Stimulated activated CD4-positive, alpha-beta T cell treated with anti-CD3 and anti-CD28 coated beads, Interleukin-12 subunit alpha, Interleukin-12 subunit beta, amount 100 ng/mL, for 4 hours (primary cell): ENCODE data around the gene INSYN2B.
"Not testable (repeated sequence)": the region's sequence is repeated elsewhere in the genome, so short reads cannot be mapped to it uniquely, and the experiment has no call there.

ENCODE experiments used
- DNase-seq: peaks from one replicate; pipeline ENCODE4 v3.0.0-alpha.2; 2020

The INSYN2B gene

DNA sequence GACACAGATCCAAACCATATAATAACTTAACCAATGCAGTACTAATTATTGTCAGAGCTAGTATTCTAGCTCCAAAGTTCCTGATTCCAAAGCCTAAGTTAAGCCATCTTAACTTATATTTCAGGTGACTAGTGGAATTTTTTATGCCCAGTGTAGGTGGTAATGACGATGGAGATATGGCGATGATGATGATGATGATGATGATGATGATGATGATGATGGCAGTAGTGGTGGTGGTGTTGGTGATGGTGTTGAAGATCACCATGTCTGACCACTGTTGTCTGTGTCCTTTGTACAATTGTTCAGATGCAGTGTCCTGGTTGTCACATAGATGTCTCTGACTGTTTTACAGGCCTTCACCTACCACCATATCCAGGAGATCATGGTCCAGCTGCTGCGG is 139.9 kb downstream of the INSYN2B start:
- no peak for DNase-seq

DNA sequence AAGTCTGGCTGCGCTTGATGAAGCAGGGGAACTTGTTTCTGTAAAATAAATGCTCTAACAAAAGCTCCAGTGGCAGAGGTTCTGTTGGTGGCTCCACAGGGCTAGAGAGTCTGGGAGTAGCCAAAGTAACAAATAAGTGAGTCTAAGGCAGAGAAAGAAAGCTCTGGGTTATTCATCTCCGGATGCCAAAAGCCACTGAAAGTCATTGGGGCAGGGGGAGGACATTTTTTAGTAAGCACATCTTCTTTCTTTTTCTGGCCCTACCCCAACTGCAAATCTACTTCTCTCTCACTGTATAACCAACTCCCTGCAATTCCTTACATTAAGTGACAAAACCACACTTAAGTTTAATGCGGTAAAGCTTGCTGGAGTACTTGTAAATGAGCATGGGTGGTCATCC is 141.6 kb downstream of the INSYN2B start:
- no peak for DNase-seq

DNA sequence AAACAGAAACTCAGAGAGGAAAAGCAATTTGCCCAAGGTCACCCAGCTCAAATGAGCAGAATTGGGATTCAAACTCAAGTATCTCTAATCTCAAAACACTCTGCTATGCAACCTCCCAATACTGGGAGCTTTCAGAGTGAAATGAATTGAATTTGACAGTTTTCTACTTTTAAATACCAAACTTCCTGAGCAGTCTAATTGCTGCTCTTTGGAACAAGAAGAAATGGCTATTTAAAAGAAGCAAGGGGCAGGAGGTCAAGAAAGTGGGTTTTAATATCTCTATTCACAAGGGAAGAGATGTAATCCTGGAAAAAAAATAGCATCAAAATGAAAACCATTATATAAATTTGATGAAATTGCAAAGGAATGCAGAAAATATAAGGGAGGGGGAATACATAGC is 142.6 kb downstream of the INSYN2B start:
- DNase-seq, result no peak

DNA sequence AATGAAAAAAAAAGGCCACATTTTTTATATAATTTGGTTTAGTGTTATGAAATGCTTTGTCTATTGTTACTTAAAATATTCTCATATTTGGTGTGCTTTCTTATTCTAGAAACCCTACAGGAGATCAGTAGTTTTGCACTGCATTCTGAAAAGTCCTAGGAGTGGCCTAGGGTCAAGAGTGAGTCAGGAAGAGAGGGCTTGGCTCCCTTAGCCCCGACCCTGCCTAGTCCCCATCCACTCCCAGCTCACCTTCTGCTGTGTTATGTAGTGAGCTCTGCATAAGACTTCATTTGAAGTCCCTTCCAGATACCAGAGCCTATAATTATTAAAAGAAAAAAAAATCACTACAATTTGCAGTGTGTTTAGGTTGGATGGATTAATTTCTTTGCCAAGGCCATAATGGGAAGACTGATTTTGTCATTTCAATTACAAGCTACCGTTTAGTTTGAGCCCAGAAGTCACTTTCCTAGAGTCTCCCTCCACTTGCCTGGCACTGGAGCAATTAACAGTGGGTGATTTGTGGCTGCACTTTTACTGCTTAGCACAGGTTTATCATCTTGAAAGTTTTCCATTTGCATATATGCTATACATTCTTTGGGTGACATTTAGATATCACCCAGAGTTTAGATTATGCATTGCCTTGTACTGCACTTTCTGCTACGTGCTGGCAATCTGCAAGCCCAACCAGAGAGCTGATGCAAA is 143.3 kb downstream of the INSYN2B start:
- DNase-seq, result no peak

DNA sequence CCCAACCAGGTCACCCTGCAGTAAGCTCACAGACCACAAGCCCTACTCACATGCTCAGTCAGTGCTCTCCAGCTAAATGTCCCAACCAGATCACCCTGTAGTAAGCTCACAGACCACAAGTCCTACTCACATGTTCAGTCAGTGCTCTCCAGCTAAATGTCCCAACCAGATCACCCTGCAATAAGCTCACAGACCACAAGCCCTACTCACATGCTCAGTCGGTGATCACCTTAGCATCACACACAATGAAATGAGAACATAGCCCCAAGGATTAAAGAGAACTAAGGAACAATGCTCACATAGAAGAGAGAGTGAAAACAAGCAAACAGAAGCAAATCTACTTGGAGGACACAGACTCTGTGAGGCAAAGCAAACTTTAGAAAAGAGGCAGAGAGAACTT is 145.8 kb downstream of the INSYN2B start:
- DNase-seq, result not testable (repeated sequence)

DNA sequence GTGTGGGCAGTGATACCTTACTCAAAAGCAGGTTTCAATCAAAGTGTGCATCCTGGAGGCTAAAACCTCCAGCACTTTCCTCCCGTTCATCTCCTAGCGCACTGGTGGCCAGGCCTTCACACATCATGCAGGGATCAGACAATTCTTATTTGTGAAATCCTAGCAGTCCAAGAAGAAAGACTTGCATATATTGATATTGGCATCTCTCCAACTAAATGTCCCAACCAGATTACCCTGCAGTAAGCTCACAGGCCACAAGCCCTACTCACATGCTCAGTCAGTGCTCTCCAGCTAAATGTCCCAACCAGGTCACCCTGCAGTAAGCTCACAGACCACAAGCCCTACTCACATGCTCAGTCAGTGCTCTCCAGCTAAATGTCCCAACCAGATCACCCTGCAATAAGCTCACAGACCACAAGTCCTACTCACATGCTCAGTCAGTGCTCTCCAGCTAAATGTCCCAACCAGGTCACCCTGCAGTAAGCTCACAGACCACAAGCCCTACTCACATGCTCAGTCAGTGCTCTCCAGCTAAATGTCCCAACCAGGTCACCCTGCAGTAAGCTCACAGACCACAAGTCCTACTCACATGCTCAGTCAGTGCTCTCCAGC is 146.5 kb downstream of the INSYN2B start:
- not testable (repeated sequence) for DNase-seq

DNA sequence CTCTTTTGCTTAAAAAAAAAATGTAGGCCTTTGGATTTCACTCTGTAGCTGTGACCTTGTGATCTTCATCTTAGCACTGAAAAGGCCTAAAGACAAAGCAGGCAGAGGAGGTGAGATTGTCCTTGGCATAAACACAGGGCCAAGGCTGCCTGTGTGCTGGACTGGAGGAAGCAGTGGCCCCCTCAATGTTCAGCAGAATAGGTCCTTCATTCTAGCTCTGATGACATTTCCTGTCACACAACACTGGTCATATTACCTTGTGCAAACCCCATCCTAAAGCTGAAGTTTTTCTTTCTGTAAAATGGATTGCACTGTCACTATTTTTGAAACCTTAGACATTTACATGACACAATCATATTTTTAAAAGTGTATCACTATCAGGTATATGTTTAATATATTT is 147.4 kb downstream of the INSYN2B start:
- no peak for DNase-seq

DNA sequence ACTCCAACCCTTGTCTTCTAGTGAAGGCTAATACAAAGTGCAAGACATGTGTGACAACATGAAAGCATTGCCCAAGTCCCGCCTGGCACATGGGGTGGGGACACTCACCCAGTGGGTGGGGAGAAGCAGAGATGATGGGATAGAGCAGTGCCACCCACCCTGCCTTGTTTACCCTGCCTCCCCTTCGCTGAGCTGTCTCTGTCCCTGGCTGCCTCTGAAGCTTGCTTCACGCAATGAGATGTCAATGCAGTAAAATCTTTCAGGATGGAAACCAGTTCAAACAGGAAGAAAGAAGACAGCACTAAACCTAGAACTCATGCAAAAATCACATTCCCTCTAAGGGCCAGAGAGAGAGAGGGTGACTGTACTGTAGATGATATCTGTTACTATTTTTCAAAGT is 148.0 kb downstream of the INSYN2B start:
- DNase-seq, result no peak

DNA sequence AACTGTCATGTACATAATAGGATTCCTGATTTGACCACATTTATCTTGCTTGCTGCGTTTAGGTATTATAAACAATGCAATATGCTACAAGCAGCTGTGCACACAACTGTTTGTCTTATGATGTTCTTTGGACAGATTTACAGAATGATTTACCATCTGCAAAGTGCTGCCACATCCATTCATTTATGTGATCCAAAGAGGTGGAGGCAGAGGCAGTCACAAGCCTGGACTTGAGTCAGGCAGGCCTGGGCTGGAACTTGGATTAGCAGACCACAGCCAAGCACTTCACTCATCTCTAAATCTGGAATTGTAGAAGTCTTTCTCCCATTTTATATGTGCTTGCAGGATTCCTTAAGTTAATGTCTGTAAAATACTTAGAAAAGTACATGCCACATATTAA is 149.0 kb downstream of the INSYN2B start:
- no peak for DNase-seq

DNA sequence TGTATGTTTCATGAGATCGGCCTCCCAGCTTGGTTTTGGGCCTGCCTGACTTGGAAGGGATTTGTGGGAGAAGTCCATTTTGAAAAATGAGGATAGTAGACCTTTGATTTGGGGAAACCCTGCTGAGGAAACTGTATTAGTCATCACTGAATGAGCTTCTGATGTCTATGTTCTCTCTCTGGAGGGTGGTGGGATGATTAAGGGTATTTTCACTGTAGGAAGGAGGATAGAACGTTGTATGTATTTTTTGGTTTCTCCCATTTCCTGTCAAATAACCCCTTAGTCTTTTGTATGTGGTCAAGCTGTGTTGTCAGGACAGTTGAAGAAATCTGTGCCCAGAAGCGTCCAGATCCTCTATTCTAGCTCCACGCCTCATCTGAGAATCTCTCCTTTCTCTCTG is 151.9 kb downstream of the INSYN2B start:
- DNase-seq, result no peak

DNA sequence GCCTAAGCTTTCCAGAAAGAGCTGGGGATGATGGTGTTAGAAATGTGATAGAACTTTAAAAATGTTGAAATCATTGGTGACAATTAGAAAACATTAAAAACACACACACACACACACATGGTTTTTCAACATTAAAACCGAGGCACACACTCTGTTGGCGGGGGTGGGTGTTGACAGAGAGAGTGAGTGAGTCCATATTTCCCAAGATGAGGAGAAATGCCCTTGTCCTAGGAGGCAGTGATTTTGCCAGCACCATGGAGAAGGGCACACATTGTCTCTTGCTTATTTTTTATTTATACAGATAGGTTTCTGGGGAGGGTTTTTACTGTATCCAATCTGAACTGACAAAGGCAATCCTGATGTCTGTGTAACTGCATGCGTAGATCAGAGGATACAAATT is 152.5 kb downstream of the INSYN2B start:
- DNase-seq, result no peak

DNA sequence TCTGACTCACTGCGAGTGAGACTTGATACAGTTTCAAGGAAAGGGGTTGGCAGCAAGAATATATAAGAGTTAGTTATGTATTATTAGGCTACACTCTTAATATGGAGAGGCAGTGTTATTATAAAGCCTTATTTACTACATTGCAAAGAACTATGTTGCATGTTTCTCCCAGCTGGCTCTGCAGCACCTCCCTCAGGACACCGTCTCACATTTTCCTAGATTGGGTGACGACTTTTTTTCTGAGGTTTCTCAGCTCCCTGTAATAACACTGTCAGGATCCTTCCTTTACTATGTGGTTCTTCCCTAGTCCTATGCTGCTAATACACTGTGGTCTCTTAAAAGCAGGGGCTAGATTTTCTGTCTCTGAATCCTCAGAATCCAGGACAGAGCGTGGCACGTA is 153.7 kb downstream of the INSYN2B start:
- DNase-seq, result no peak

DNA sequence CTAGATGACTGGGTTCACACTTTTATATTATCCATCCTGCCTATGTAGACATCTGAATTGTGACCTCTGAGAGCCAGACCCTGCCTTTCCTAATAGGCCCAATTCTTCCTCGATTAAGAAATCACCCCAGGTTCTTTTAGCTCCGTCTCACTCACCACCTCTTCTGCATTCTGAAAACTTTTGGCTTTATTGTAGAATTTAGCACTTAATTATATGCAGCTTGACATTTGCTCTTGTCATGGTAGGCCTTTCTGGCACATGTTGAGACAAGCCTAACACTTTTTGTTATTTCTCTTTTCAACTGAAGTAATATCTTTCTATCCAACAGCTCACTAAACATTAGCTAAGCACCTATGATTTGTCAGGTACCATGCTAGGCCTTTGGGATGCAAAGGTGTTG is 163.3 kb downstream of the INSYN2B start:
- DNase-seq, result no peak

DNA sequence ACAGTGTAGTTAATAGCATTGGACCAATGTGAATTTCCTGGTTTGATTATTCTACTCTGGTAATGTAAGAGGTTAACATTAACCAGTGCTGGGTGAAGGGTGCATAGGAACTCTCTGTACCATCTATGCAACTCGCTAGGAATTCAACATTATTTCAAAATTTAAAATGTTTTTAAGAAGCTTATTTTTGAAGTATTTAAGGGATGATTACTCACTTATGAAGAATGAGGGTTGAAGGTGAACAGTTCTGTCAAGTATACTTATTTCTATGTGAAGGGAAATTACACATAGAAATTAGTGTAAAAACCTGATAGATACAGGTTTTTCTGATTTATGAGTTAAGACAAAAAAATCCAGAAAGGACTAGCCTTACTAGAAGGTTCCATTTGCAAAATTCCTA is 165.8 kb downstream of the INSYN2B start:
- DNase-seq, result no peak
